Activated CD8-positive, alpha-beta memory T cell treated with anti-CD3 and anti-CD28 coated beads, Interleukin-2, amount 50 U/mL, for 48 hours (primary cell): ENCODE results near the gene AGBL1.

Experiments
- DNase-seq: peaks from one replicate; pipeline ENCODE4 v3.0.0-alpha.2; 2020

AGBL1 gene

DNA sequence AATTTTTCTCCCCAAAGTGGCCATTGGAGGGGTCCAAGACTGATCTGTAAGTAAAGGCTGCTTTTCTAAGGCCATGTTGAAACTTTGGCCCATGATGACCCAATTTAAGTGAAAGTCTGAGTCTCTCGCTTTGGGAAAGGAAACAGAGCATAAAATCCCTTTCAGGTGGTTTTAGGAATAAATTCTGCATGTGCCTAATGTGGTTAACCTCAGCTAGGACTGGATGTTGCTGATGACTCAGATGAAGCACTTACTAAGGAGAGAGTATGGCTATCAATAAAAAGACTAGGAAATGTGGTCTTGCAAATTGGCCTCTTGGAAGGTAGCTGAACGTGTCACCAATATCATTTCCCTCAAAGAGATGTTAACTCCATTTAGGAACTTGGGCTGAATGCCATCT lies 458.5 kb downstream of the AGBL1 start:
- DNase-seq, result no peak

DNA sequence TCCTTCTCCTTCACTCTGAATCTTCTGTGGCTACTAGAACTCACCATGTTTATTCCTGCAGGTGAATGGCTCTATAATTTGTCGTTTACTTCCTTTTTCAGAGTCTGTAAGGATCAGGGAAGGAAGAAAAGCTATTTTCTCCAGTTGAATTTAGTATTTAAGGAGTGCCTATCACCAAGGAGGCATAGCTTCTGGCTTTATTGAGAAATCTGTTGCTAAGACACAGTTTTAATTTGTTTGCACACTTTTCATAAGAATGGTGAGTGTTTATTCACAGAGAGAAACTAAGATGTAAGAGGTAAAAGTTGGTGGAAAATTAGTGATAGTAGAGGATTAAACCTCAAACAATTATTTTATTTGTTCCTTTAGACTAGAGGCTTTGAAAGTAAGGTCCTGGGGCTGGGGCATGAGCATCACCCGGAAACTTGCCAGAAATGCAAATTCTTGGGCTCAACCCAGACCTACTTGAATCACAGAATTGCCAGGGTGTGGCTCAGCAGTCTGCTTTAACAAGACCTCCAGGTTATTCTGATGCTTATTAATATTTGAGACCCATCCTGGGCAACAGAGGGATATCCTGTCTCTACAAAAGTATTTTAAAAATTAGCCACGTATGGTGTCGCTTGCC lies 461.3 kb downstream of the AGBL1 start:
- DNase-seq, result no peak

DNA sequence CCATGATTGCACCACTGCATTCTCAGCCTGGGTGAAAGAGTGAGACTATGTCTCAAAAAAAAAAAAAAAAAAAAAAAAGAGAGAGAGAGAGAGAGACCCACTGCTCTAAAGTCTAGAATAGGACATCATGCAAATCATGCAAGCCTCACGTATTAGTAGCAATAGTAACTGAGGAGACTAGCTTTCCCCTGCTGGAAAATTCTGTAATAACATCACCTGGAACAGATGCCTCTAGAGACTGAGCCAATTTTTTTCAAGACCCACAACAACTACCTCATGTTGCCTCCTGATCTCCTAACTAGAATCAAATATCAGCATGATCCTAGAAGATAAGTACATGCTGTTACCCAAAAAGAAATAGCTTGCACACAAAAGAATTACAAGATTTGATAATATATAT lies 461.9 kb downstream of the AGBL1 start:
- no peak for DNase-seq

DNA sequence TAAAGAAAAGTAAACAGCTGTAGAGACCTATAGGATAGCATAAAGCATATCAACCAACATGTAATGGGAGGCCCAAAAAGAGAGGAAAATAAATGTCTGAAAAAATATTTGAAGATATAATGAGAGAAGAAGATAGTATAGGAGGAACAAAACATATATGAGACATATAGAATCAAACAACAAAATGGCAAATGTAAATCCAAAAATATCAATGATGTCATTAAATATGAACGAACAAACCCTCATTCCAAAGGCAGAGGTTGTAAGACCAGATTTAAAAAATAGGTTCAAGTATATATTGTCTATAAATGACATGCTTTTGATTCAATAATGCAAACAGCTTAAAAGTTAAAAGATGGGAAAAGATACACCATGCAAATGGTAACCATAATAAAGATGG lies 470.4 kb downstream of the AGBL1 start:
- DNase-seq, result no peak

DNA sequence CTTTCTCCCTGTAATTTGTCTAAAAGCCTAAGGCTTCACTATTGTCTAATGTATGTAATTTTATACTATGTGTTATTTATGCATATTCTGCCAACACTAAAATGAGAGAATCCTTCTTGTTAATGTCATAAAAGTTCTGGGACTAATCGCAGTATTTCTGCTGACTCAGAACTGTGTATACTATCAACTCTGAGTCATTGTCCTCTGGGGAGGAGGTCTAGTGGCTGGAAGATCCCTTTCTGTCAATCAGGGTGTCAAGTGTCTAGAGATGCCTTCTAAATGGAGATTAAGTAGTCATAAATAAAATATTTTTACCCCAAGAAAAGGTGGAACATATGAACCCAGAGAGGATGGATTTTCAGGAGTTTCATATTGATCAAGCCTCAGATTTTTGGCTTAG lies 473.4 kb downstream of the AGBL1 start:
- DNase-seq, result no peak

DNA sequence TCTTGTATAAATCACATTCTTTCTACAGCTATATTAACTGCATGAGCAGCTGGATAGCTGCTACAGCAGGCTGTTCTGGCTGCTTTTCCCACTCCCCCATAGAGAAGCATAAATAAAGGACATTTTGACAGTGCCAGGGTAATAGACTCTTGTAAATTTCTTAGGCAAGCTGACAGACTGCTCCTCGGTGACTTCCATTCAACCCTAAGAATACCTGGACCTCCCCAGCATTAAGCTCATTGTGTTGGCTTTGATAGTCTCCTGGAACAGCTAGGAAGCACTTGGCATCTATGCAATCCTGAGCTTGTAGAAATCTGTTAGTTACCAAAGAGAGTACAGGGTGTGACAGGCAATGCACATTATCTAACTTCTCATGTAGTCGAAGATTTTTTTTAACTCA lies 475.4 kb downstream of the AGBL1 start:
- no peak for DNase-seq

DNA sequence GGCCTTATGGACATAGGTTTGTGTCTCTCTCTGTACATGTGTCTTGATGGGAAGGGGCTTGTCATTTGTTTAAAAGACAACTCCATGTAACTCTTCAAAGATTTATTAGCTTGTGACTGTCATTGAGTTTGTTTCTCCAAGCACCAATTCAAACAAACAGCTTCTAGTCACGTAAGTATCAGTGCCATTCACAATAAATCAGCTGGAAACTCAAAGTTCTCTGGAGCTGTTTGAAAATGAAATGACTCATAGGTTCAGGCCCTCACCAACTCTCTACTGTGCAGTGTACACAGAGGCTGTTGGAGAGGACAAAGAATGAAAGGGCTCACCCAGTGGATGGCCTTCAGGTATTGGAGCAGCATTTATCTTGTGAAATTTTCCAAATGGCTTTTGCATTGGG lies 476.3 kb downstream of the AGBL1 start:
- no peak for DNase-seq

DNA sequence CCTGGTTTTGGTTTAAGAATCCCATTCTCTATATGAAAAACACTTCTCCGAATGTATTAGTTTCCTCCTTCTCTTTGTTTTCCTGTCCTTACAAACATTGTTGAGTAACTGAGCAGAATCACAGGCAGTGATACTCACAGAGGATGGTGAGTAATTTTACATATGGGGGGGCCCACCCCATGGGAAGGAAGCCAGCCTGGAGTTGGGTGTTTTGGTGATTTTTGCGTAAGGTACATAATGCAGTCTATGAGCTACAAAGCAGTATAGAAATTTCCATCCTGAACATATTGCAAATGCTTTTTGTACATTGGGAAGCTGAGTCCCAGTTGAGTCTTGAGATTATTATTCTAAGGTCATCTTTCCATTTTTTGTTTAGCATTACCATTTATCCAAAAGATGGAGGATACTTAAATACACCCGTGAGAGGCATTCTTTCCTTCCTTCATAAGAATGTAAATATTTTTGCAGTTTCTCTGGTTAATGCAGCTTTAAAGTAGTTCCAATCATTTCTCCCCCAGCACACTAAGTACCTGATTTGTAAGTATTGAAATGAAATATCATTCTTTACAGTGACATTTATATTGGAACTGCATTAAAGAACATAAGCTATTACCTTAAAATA lies 476.8 kb downstream of the AGBL1 start:
- no peak for DNase-seq

DNA sequence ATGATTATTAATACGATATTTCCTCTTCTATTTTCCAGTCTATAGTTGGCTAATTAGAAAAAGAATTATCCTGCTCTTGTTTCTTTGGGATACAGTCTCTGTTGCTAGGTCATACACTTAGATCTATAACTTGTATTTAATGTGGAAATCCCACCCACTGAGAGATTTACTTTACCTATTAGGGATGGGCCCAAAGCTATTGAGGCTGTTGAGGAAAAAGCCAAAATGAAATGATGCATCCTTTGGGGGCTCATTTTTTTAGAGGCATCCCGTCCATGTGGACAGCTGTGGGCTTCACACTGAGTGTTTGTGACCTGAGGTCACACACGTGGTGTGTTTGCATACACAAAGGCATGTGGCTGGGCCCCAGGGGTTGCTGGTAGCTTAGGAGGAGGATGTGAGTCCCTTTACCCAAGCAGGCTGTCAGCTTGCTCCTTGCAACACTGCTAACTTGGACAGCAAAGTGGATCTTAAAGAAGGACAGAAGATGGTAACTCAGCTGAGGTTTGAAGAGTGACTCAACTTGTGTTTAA lies 477.4 kb downstream of the AGBL1 start:
- no peak for DNase-seq

DNA sequence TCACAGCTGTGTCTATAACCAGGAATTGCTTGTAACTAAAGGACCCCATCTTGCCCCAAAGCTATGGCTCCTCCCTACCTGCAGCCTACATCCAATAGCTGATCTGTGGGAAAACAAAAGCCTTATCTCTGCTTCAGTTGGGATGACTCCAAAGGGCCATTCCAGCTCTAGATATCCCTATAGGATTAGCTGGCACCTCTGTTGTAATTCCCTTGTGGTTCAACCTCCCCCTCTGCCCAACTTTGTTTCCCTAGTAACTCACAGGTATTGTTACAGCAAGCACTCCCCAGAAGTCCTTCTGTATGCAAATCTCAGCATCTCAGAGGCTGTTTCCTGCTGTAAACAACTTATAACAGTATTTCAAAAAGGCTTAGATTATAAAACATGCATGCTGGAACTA lies 478.6 kb downstream of the AGBL1 start:
- no peak for DNase-seq

DNA sequence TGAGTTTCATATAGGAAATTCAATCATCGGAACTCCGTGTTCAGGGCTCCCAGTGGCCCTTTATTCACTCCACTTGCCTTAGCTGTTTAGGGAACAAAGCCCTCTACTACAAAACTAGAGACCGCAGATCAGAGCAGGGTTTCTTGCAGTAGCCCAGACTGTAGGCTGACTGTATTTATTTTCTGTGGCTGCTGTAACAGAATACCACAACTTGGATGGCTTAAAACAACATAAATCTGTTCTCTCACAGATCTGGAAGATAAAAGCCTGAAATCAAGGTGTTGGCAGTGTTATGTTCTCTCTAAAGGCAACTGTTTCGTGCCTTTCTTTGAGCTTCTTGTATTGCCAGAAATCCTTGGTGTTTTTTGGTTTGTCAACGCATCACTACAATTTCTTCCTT lies 479.0 kb downstream of the AGBL1 start:
- no peak for DNase-seq

DNA sequence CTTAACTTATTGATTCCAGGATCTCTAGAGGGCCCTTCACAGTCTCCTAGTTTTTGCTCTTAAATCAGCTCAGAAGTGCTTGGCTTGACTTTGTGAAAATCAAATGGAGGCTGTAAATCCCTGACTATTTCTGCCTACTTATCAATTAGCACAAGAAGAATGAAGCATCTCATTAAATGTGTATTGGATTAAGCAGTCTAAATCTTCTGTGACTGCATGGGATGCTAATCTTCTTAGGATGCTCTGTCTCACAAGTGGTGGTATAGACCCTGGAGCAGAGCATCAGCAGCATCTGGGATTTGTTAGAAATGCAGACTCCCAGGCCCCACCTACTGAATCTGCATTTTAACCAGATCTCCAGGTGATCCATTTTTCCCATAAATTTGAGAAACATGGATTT lies 488.7 kb downstream of the AGBL1 start:
- no peak for DNase-seq

DNA sequence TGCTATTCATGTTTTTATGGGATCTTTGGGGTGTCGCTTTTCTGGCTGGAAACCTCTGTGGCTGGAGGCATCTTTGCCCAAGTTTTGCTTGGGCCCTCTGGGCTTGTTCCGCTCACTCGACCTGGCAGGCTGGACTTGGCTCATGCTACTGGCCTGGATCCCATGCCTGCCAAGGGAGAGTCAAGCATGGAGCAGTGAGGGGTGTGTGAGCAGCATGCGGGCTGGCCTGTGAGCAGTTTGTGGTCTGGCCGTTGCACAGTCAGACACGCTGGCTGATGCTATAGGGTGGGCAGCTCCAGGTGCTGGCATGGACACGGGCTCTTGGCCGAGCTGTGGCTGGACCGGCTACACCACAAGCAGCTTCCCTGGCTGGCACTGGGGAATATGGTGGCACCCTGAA lies 491.1 kb downstream of the AGBL1 start:
- no peak for DNase-seq

DNA sequence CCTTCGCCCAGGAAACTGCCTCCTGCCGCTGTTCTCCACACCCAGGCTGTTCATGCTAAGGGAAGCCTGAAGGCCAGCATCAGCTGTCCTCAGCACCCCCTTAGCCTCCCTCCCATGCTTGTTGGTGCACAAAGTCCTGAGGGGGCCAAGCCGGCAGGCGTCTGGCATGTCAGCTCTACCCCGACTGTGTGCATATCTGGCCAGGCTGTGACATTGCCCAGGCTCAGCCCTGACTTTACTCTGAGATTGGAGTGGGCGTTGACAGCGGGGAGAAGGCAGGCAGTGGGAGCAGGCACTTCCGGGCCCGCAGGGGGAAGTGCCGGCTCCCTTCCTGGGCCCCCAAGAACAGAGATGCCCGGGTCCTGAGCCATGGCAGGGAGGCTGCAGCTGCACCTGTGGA lies 492.2 kb downstream of the AGBL1 start:
- no peak for DNase-seq

DNA sequence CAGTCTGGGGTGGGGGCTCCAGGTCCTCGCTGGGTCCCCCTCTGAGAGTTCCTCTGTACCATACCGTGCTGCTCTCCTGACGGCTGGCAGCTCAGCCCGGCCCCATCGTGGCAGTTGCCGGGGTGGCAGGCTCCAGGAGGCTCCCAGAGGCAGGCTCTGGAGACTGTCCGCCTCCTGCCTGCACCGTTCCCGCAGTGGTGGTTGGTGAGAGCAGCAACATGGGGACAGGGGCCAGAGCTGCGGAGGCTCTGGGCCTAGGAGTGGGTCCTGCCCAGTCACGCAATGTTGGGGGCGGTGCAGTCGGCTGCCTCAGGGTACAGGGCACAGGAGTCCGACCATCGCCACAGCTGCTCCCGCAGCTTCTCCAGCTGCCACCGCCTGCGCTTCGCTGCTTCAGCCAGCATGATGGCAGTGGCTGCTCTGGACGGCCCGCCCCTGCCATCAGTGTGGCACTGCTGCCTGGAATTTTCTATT lies 492.7 kb downstream of the AGBL1 start:
- no peak for DNase-seq

DNA sequence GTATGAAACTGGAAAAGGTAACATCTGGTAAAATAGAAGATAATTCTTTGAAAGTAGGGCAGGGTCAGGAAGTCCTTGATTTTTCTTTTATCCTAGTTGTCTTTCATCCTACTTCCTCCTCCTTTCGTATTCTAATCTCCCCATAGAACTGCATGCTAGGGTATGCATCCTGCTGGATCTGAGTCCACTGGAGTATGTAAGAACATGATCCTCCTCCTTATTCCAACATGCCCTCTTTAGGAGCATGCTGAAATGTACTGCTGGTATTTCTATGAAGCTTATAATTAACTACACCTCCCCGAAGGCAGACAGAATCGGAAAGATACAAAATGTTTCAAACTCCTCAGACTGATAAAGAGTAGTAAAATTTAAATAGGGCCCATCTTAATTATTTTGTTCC lies 493.8 kb downstream of the AGBL1 start:
- DNase-seq, result no peak

DNA sequence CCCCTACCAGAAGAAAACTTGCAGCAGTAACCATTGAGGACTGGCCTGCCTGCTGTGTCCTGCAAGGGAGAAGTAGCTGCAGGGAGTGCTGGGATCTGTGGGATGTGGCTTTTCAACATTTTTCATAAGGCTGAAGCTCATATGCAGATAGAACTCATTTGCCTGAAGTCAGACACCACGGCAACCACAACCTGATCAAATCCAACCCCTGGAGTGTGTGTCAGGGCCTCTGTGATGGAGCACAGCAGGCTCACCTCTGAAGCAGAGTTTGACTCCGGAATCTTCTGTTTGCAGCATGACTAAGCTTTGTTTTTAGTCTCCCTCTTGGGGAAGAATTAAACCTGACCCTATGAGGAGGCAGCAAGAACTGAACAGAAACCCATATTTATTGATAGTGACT lies 508.7 kb downstream of the AGBL1 start:
- DNase-seq, result no peak

DNA sequence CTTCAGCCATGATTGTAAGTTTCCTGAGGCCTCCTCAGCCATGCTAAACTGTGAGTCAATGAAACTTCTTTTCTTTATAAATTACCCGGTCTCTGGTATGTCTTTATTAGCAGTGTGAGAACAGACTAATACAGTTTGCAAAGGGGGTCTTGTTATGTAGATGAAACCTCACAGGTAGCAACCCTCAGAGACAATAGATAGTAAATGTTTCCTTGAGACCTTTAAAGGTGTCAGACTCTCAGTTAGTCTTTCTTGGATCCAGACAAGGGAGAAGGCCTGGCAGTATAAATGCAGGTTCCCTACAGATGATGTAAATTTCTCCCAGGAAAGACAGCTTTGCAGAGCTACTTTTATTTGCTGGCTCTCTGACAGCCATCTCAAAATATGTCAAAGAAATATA lies 510.8 kb downstream of the AGBL1 start:
- DNase-seq, result no peak

DNA sequence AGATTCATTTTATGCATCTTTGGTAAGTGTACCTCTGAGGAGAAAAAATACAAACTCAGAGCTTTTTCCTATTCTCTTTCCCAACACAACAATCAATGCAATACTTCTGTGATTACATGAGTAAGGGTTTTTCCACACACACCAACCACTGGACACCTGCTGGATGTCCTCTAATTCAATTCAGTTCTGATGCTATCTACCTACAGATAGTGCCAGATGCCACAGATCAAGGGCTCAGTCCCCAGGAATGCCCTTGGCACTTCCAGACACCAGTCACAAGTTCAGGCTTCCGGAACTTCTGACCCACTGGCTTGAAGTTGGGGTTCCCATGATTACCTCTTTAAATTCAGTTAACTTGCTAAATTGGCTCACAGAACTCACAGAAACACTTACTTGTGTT lies 511.5 kb downstream of the AGBL1 start:
- DNase-seq, result no peak

DNA sequence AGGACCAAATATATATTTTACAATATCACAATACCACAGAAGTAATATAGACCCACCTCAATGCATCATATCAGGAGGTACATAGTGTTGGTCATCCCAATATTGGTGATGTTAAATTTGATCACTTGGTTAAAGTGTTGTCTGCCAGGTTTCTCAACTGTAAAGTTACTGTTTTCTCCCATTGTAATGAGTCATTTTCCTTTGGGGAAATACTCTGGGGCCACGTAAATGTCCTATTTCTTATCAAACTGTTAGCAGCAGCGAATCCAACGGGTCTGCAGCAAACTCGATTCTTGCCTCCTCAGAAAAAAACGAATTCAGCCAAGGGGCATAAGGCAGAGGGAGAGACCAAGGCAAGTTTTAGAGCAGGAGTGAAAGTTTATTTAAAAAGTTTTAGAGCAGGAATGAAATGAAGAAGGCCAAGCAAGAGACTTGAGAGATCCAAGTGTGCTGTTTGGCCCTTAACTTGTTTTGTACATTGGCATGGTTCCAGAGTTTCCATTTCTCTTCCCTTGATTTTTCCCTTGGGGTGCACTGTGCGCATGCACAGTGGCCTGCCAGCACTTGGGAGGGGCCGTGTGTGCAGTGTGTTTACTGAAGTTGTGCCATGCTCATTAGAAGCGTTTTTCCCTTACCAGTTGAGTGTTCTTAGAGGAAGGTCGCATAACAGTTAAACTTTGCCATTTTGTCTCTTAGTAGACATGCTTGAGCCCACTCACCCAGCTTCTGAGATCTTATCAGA lies 512.5 kb downstream of the AGBL1 start:
- DNase-seq, result no peak

DNA sequence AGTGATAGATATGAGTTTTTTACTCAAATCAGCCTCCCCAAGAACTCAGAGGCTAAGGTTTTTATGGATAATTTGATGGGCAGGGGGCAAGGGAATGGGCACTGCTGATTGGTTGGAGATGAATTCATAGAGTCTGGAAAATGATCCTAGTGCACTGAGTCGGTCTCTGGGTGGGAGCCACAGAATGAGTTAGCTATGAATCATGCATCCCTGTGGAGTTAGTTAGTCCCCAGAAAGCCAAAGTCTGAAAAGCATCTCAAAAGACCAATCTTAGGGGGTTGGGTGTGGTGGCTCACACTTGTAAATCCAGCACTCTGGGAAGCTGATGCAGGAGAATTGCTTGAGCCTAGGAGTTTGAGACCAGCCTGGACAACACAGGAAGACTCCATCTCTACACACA lies 516.1 kb downstream of the AGBL1 start:
- no peak for DNase-seq

DNA sequence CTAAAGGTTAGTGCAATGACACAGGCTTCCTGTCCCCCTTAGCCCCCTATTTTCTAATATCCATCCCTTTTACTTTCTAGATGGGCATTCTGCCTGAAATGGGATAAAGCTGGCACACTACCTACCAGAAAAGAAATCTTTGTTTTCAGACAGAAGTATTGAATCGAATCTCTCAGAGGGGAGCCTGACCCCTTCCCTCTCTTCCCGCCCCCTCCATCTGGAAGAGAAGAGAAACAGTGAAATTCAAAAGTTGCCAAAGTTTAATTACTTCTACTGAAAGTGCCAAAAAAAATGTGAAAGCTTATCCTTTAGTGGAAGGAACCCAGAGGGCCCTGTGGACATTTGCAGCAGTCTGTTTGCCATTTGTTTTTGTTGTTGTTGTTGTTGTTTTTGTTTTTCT lies 523.8 kb downstream of the AGBL1 start:
- no peak for DNase-seq

DNA sequence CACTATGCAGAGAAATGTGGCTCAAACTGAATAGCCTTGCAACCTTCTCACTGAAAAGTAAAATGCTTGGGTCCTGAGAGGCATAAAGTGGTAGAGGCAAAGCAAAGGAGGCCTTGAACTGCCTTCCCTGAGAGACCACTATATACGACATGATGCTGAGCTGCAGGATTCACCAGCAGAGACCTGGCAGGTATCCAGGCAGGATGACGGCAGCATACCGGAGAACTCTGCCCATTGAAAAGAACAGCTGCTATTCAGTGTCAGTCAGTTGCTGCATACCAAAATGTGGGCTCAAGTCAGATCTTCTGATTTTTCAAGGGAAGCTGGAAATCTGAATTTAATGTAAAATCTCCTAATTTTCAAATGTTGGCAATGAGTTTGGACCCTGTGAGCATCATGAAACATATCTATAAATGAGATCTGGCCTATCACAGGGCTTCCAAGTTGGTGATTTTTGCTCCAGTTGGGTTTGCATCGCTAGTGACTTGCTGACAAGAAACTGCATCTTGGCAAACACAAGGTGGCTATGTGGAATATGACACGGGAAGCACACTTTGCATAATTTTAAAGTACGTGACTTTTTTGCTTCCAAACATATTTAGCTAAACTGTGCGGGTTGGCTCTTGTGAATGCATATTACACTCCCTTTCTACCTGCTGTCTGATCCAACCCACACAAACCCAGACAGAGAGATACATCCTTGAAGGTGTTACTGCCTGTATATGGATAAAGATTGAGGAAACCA lies 529.0 kb downstream of the AGBL1 start:
- DNase-seq, result no peak

DNA sequence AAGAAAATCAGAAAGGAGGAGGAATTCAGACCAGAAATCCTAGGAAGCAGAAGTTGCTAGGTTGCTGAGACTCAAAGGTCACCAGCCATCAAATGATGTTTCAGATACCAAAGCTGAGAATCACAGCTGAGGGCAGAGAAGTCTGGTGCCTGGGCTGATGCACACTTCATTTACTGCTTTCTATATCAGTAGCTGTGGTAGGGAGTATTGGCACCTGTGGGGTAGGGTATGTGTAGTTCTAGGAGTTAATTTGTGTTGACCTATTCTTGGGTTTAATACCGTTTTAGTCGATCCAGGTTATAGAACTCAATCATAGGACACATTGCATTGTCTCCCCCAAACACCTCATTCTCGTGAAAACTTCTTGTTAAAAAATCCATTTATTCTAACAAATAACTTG lies 529.6 kb downstream of the AGBL1 start:
- DNase-seq, result no peak
